H1 (cell line): ENCODE measurements around the gene S100A14. TPM values are rescaled to one million over a fixed set of nuclear protein-coding genes. Genes with fewer than 3 reads are reported as not detected.

Experiments
- CTCF ChIA-PET: fragments of 300-600 bp; sonication (Branson Sonifier 250); formaldehyde crosslinking; loops from one replicate; lab custom pipeline; 2021; ENCODE audit not compliant: partially characterized antibody; lab: Charles Lee
- POLR2A ChIA-PET: fragments of 300-600 bp; sonication (Branson Sonifier 250); formaldehyde crosslinking; loops from one replicate; lab custom pipeline; 2021; ENCODE audit warnings: inconsistent platforms; ENCODE audit not compliant: partially characterized antibody; lab: Charles Lee
- DNase-seq, 2 experiments: peaks; one replicate each; pipeline versions ENCODE4 v3.0.0 to v3.0.0-alpha.2; 2010 to 2022; ENCODE audit warnings: low spot score in 2 of 2, low read depth in 1 of 2, mixed read lengths in 1 of 2
- FAIRE-seq: peaks from 2 replicates; lab custom pipeline; 2011; peaks lifted over from hg19 to GRCh38; lab: Jason Lieb, UNC
- H2AFZ ChIP-seq: 2 replicates; pipeline ENCODE4 v1.8.1; 2012; ENCODE audit warnings: low read length, inconsistent platforms
- H2AK5ac ChIP-seq: 2 replicates; pipeline ENCODE4 v1.6.1; 2013; ENCODE audit warnings: low read depth, low read length
- H2BK120ac ChIP-seq: replicated peaks from 2 replicates; pipeline ENCODE3; 2013; ENCODE audit warnings: low read depth, low read length, inconsistent platforms
- H2BK12ac ChIP-seq: 2 replicates; pipeline ENCODE4 v1.6.1; 2013; ENCODE audit warnings: low read depth, low read length
- H2BK15ac ChIP-seq: 2 replicates; pipeline ENCODE4 v1.6.1; 2013; ENCODE audit warnings: low read length
- H2BK20ac ChIP-seq: 2 replicates; pipeline ENCODE4 v1.6.1; 2013; ENCODE audit warnings: low read length
- H2BK5ac ChIP-seq: 2 replicates; pipeline ENCODE4 v1.6.1; 2013; ENCODE audit warnings: low read depth, low read length
- H3K14ac ChIP-seq: 2 replicates; pipeline ENCODE4 v1.6.1; 2013; ENCODE audit warnings: inconsistent platforms; ENCODE audit not compliant: insufficient read length
- H3K18ac ChIP-seq: 2 replicates; pipeline ENCODE4 v1.6.1; 2013; ENCODE audit warnings: low read length; ENCODE audit errors: extremely low read depth
- H3K23ac ChIP-seq: 2 replicates; pipeline ENCODE4 v1.6.1; 2013; ENCODE audit warnings: inconsistent platforms; ENCODE audit not compliant: insufficient read length
- H3K23me2 ChIP-seq: 2 replicates; pipeline ENCODE4 v1.6.1; 2013; ENCODE audit warnings: low read depth, low read length
- H3K27ac ChIP-seq: 2 replicates; pipeline ENCODE4 v1.6.1; 2011; ENCODE audit warnings: low read depth, low read length, inconsistent platforms
- H3K27me3 ChIP-seq, 4 experiments: replicated peaks in 1 of 4; 1 replicate in 1 of 4; 2 replicates in 3 of 4; pipeline versions ENCODE4 v1.6.1 to v1.8.1; 2011 to 2013; ENCODE audit warnings: low read length in 3 of 4, mild to moderate bottlenecking in 3 of 4, inconsistent platforms in 2 of 4, mixed read lengths in 2 of 4, moderate library complexity in 1 of 4; ENCODE audit not compliant: control insufficient read depth in 3 of 4, insufficient read depth in 3 of 4; ENCODE audit errors: extremely low read depth in 1 of 4
- H3K36me3 ChIP-seq, 4 experiments: 2 replicates each; pipeline versions ENCODE4 v1.6.1 to v1.8.1; 2011 to 2013; ENCODE audit warnings: mild to moderate bottlenecking in 4 of 4, low read length in 3 of 4, moderate library complexity in 2 of 4, control low read depth in 1 of 4, inconsistent platforms in 1 of 4; ENCODE audit not compliant: insufficient read depth in 4 of 4, control insufficient read depth in 2 of 4
- H3K4ac ChIP-seq: replicated peaks from 2 replicates; pipeline ENCODE3; 2013; ENCODE audit warnings: low read length, low read depth, mixed read lengths, inconsistent platforms; ENCODE audit not compliant: insufficient read length
- H3K4me1 ChIP-seq, 4 experiments: replicated peaks in 1 of 4; 1 replicate in 1 of 4; 2 replicates in 3 of 4; pipeline versions ENCODE4 v1.6.1 to v1.8.1; 2011 to 2013; ENCODE audit warnings: low read length in 3 of 4, inconsistent platforms in 2 of 4, mixed read lengths in 1 of 4; ENCODE audit not compliant: insufficient read depth in 4 of 4, control insufficient read depth in 3 of 4
- H3K4me2 ChIP-seq, 2 experiments: 2 replicates each; pipeline versions ENCODE4 v1.6.1 to v1.8.1; 2011 to 2013; ENCODE audit warnings: low read depth in 2 of 2, low read length in 2 of 2, control low read depth in 1 of 2, inconsistent platforms in 1 of 2, mild to moderate bottlenecking in 1 of 2; ENCODE audit not compliant: insufficient read depth in 1 of 2
- H3K4me3 ChIP-seq, 4 experiments: fragments of 200-600, 300-600 bp in 1 of 4; sonication (generic), shearing (Covaris generic), sonication (Bioruptor Twin) in 1 of 4; 2 replicates each; pipeline versions ENCODE4 v1.5.1 to v1.8.1; 2011 to 2016; ENCODE audit warnings: low read length in 4 of 4, low read depth in 3 of 4, control low read depth in 2 of 4, inconsistent platforms in 2 of 4, mild to moderate bottlenecking in 2 of 4, mixed read lengths in 1 of 4, moderate library complexity in 1 of 4; ENCODE audit not compliant: insufficient read depth in 2 of 4; ENCODE audit errors: extremely low read depth in 1 of 4
- H3K56ac ChIP-seq: replicated peaks from 2 replicates; pipeline ENCODE3; 2013; ENCODE audit warnings: low read depth, mild to moderate bottlenecking, mixed read lengths, low read length, inconsistent platforms; ENCODE audit not compliant: insufficient read length
- H3K79me1 ChIP-seq: 2 replicates; pipeline ENCODE4 v1.6.1; 2013; ENCODE audit warnings: low read depth, low read length, control low read depth
- H3K79me2 ChIP-seq, 2 experiments: 2 replicates each; pipeline versions ENCODE4 v1.6.1 to v1.8.1; 2012 to 2013; ENCODE audit warnings: low read length in 2 of 2, mild to moderate bottlenecking in 2 of 2, inconsistent platforms in 1 of 2; ENCODE audit not compliant: insufficient read depth in 2 of 2, control insufficient read depth in 1 of 2
- H3K9ac ChIP-seq, 4 experiments: replicated peaks in 1 of 4; 1 replicate in 1 of 4; 2 replicates in 3 of 4; pipeline versions ENCODE4 v1.6.1 to v1.8.1; 2011 to 2013; ENCODE audit warnings: low read depth in 3 of 4, low read length in 3 of 4, control low read depth in 2 of 4, mild to moderate bottlenecking in 2 of 4, moderate library complexity in 2 of 4, inconsistent platforms in 1 of 4; ENCODE audit errors: extremely low read depth in 1 of 4
- H3K9me3 ChIP-seq, 2 experiments: 2 replicates each; pipeline versions ENCODE4 v1.6.1 to v1.8.1; 2012 to 2013; ENCODE audit warnings: mild to moderate bottlenecking in 2 of 2, moderate library complexity in 2 of 2, control low read depth in 1 of 2, inconsistent platforms in 1 of 2, low read depth in 1 of 2, low read length in 1 of 2, mixed read lengths in 1 of 2; ENCODE audit not compliant: insufficient read depth in 2 of 2
- H4K20me1 ChIP-seq, 2 experiments: replicated peaks in 1 of 2; 2 replicates each; pipeline versions ENCODE3 to v1.8.1; 2011 to 2013; ENCODE audit warnings: inconsistent platforms in 2 of 2, low read length in 2 of 2, mild to moderate bottlenecking in 1 of 2; ENCODE audit not compliant: insufficient read depth in 2 of 2, control insufficient read depth in 1 of 2
- H4K5ac ChIP-seq: 2 replicates; pipeline ENCODE4 v1.6.1; 2013; ENCODE audit warnings: low read length, low read depth, mixed read lengths, inconsistent platforms; ENCODE audit not compliant: insufficient read length
- H4K8ac ChIP-seq: 2 replicates; pipeline ENCODE4 v1.8.0; 2013; ENCODE audit warnings: mild to moderate bottlenecking, moderate library complexity, low read length, inconsistent platforms; ENCODE audit not compliant: insufficient read depth; ENCODE audit errors: extremely low read depth
- H4K91ac ChIP-seq: replicated peaks from 2 replicates; pipeline ENCODE3; 2013; ENCODE audit warnings: low read length, mixed read lengths, inconsistent platforms; ENCODE audit not compliant: insufficient read length
- ATF3 ChIP-seq: IDR thresholded peaks from 2 replicates; pipeline ENCODE4 v1.6.1; 2011; ENCODE audit warnings: low read depth, mild to moderate bottlenecking, low read length; ENCODE audit not compliant: insufficient read depth
- CBX5 ChIP-seq: fragments of 300-800, 300-1000 bp; sonication (generic); IDR thresholded peaks from 2 replicates; pipeline ENCODE4 v1.7.1; 2016; ENCODE audit warnings: antibody characterized with exemption, low read length, low read depth
- FOSL1 ChIP-seq: IDR thresholded peaks from 2 replicates; pipeline ENCODE4 v1.6.1; 2011; ENCODE audit warnings: mild to moderate bottlenecking, low read depth, low read length, moderate library complexity; ENCODE audit not compliant: insufficient read depth
- PHF8 ChIP-seq: fragments of 200-600 bp; sonication (generic); conservative IDR thresholded peaks from 2 replicates; pipeline ENCODE4 v1.7.1; 2012; ENCODE audit warnings: low read depth, mild to moderate bottlenecking, inconsistent platforms, low read length, moderate library complexity
- RBBP5 ChIP-seq: IDR thresholded peaks from 2 replicates; pipeline ENCODE4 v1.7.1; 2012; ENCODE audit warnings: low read depth, mild to moderate bottlenecking, inconsistent platforms, low read length, moderate library complexity, borderline replicate concordance
- SP1 ChIP-seq: IDR thresholded peaks from 2 replicates; pipeline ENCODE4 v1.6.1; 2011; ENCODE audit warnings: low read depth, low read length
- WGBS, 2 experiments: shearing (Covaris generic) in 1 of 2; methylation state at CpG; one replicate each; pipeline versions ENCODE4 v1.1.6 to v1.1.7; 2013 to 2015; ENCODE audit warnings: low lambda C conversion rate in 2 of 2, mixed read lengths in 2 of 2, inconsistent platforms in 1 of 2, low coverage in 1 of 2, missing lambda C conversion rate in 1 of 2; ENCODE audit not compliant: insufficient replicate concordance in 2 of 2, insufficient coverage in 1 of 2, insufficient read length in 1 of 2; ENCODE audit errors: extremely low coverage in 1 of 2, missing lambda C conversion rate in 1 of 2; 5-methylcytosine and 5-hydroxymethylcytosine counted together
- polyA plus RNA-seq, 7 experiments: library from polyadenylated mRNA; depleted of rRNA in 3 of 7; stranded (reverse) in 5 of 7; unstranded in 2 of 7; fragments of >200 nt in 5 of 7; fragments of 200-250 nt in 2 of 7; gene quantifications; 1 replicate in 5 of 7; 2 replicates in 1 of 7; 4 replicates in 1 of 7; pipeline versions ENCODE4 v1.2.1 to v1.2.3, GENCODE V29; 2011 to 2013; ENCODE audit warnings: missing spikeins in 2 of 7, mixed read lengths in 2 of 7
- total RNA-seq: library from RNA; stranded (reverse); fragmentation: NEBNext Ultra II Directional; extraction: Animal tissue kit (Norgen Biotek cat#: 25700); gene quantifications from 2 replicates; pipeline ENCODE4 v1.2.1, GENCODE V29; 2021

The S100A14 gene
- total and polyA plus RNA-seq, 2 of the 8 experiments (the other 6 are each of a cell fraction or from before 2014, with no cell fraction given), result 1.4 to 5.3 TPM

- H3K14ac ChIP-seq, result no peak overlapping the region
- H3K9me3 ChIP-seq, result no peaks in the 10 kb centered on the region
- H2BK12ac ChIP-seq, result no peak overlapping the region
- no peak overlapping the region for H2AFZ ChIP-seq
- CTCF ChIA-PET, result interaction anchor here (0.7 to 5.4 kb wide), 2 partner anchors 8 to 14 kb away, joined by 5 to 28 read pairs; partner anchors contain the start of genes S100A1 and S100A13
- no peak overlapping the region for H3K23ac ChIP-seq
- no peak overlapping the region for H2BK20ac ChIP-seq
- FAIRE-seq, result no peak
- no peak overlapping the region for H2BK120ac ChIP-seq
- no peak overlapping the region for H3K4ac ChIP-seq
- no peaks in the 10 kb centered on the region; the same call in 1 of the 2 replicates for H3K23me2 ChIP-seq
- peaks cover 0 to 5% (median 4%) of the 10 kb centered on the region in 4 experiments; a peak in 5 of 7 replicates for H3K4me1 ChIP-seq
- H3K36me3 ChIP-seq, result peaks cover 32 to 55% (median 48%) of the 10 kb centered on the region in 4 experiments
- no peak overlapping the region for H4K91ac ChIP-seq
- no peak for DNase-seq
- peak overlapping the region in 1 of 2 experiments; percentile 33; a peak in 1 of 4 replicates for H3K4me2 ChIP-seq
- H4K8ac ChIP-seq, result no peak overlapping the region
- 92% methylated on average over 8 of the region's 9 CpGs; no CpG with 5 or more reads in 1 of the 2 experiments for WGBS, 2 experiments
- H2BK15ac ChIP-seq, result no peak overlapping the region
- no peak overlapping the region for H3K18ac ChIP-seq
- no peak overlapping the region for H3K56ac ChIP-seq
- POLR2A ChIA-PET, result interaction anchor here (0.8 to 16.2 kb wide), 3 partner anchors 9 to 28 kb away, joined by 4 to 343 read pairs (median 122); partner anchors contain the start of genes ILF2, S100A13 and SNAPIN
- H3K4me3 ChIP-seq, result no peak overlapping the region
- peaks cover 2 to 4% of the 10 kb centered on the region in 2 experiments for H4K20me1 ChIP-seq
- H3K27ac ChIP-seq, result no peak overlapping the region
- no peak overlapping the region for H4K5ac ChIP-seq
- no peak overlapping the region for H3K9ac ChIP-seq
- no peaks in the 10 kb centered on the region for H3K79me1 ChIP-seq
- no peak overlapping the region for H2BK5ac ChIP-seq
- H2AK5ac ChIP-seq, result no peak overlapping the region
- no peaks in the 10 kb centered on the region for H3K27me3 ChIP-seq
- peaks cover 0 to 44% of the 10 kb centered on the region in 2 experiments; a peak in 3 of 4 replicates for H3K79me2 ChIP-seq
- TF ChIP-seq RBBP5 (no peak), FOSL1 (no peak), ATF3 (no peak), CBX5 (no peak), PHF8 (no peak), SP1 (no peak)
These were observed 20.2 kb upstream of the S100A14 start for GRCh38 chr1:153636312-153636711.
